Smooth muscle cell (in vitro differentiated cells): ENCODE measurements around the gene EFCAB6. TPM values are rescaled to one million over a fixed set of nuclear protein-coding genes. Genes with fewer than 3 reads are reported as not detected.

Experiments used
- DNase-seq: peaks from one replicate; lab custom pipeline; 2025; ENCODE audit not compliant: unreplicated experiment; lab: John Stamatoyannopoulos, UW
- H2AFZ ChIP-seq: fragments of 200-600 bp; sonication (generic); 2 replicates; pipeline ENCODE4 v1.6.0; 2016; ENCODE audit warnings: antibody characterized with exemption, low read depth, mild to moderate bottlenecking
- H3F3A ChIP-seq: fragments of 200-600 bp; sonication (generic); 2 replicates; pipeline ENCODE4 v1.6.0; 2017; ENCODE audit warnings: antibody characterized with exemption, low read depth
- H3K27ac ChIP-seq: fragments of 200-600 bp; sonication (generic); 2 replicates; pipeline ENCODE4 v1.5.1; 2016; ENCODE audit warnings: low read depth, mild to moderate bottlenecking
- H3K27me3 ChIP-seq: fragments of 200-600 bp; sonication (generic); 2 replicates; pipeline ENCODE4 v1.6.1; 2016; ENCODE audit warnings: low read depth, mild to moderate bottlenecking
- H3K36me3 ChIP-seq: fragments of 200-600 bp; sonication (generic); 2 replicates; pipeline ENCODE4 v1.5.1; 2016; ENCODE audit warnings: low read depth
- H3K4me1 ChIP-seq: fragments of 200-600 bp; sonication (generic); 2 replicates; pipeline ENCODE4 v1.5.1; 2016; ENCODE audit warnings: low read depth
- H3K4me2 ChIP-seq: fragments of 200-600 bp; sonication (generic); 2 replicates; pipeline ENCODE4 v1.6.0; 2016; ENCODE audit warnings: mild to moderate bottlenecking
- H3K4me3 ChIP-seq: fragments of 200-600 bp; sonication (generic); 2 replicates; pipeline ENCODE4 v1.5.1; 2016; ENCODE audit warnings: mild to moderate bottlenecking
- H3K79me2 ChIP-seq: fragments of 200-600 bp; sonication (generic); 2 replicates; pipeline ENCODE4 v1.6.0; 2016; ENCODE audit warnings: low read depth, mild to moderate bottlenecking
- H3K9ac ChIP-seq: fragments of 200-600 bp; sonication (generic); 2 replicates; pipeline ENCODE4 v1.6.0; 2016; ENCODE audit warnings: low read depth
- H3K9me3 ChIP-seq: fragments of 200-600 bp; sonication (generic); replicated peaks from 2 replicates; pipeline ENCODE4 v1.5.1; 2016; ENCODE audit warnings: low read depth
- H4K20me1 ChIP-seq: fragments of 200-600 bp; sonication (generic); 2 replicates; pipeline ENCODE4 v1.6.0; 2016; ENCODE audit warnings: low read depth
- CTCF ChIP-seq: fragments of 200-600 bp; sonication (generic); IDR thresholded peaks from 2 replicates; pipeline ENCODE4 v1.5.1; 2017; ENCODE audit warnings: borderline replicate concordance, mild to moderate bottlenecking, antibody characterized with exemption; ENCODE audit not compliant: insufficient read depth, poor library complexity, severe bottlenecking
- WGBS: methylation state at CpG from one replicate; pipeline ENCODE4 v1.1.7; 2016; ENCODE audit warnings: low lambda C conversion rate; 5-methylcytosine and 5-hydroxymethylcytosine counted together
- polyA plus RNA-seq: library from polyadenylated mRNA; unstranded; fragments of >200 nt; fragmentation: Nextera tagmentation; extraction: Ambion mirVana; gene quantifications from 2 replicates; pipeline ENCODE4 v1.2.1, GENCODE V29; 2016
- total RNA-seq: library from RNA; depleted of rRNA; stranded (reverse); fragments of >200 nt; gene quantifications from 2 replicates; pipeline ENCODE4 v1.2.3, GENCODE V29; 2014

EFCAB6 gene
- total and polyA plus RNA-seq, 2 experiments from 2014 or later = 0.80 to 2.9 TPM

GRCh38 chr22:43555561-43556515 lies 256.3 kb downstream of the EFCAB6 start:
- H3K79me2 ChIP-seq = no peaks in the 10 kb centered on the region
- no peak overlapping the region for H3K4me2 ChIP-seq
- H4K20me1 ChIP-seq = no peaks in the 10 kb centered on the region
- no peaks in the 10 kb centered on the region for H3K36me3 ChIP-seq
- WGBS = 86% methylated on average over 11 of the region's 11 CpGs
- H3K4me3 ChIP-seq = no peak overlapping the region
- DNase-seq = no peak
- no peak overlapping the region for H3K9ac ChIP-seq
- H3K27ac ChIP-seq = no peak overlapping the region
- H3F3A ChIP-seq = no peaks in the 10 kb centered on the region
- no peaks in the 10 kb centered on the region for H3K9me3 ChIP-seq
- no peak overlapping the region for H2AFZ ChIP-seq
- no peaks in the 10 kb centered on the region for H3K27me3 ChIP-seq
- TF ChIP-seq CTCF = no peak
- no peaks in the 10 kb centered on the region for H3K4me1 ChIP-seq

GRCh38 chr22:43554694-43555365 lies 257.3 kb downstream of the EFCAB6 start:
- Histone ChIP-seq H3K27me3 (no peaks in the 10 kb centered on the region), H3K79me2 (no peaks in the 10 kb centered on the region), H3K4me3 (no peak overlapping the region), H2AFZ (no peak overlapping the region), H3F3A (no peaks in the 10 kb centered on the region), H3K9ac (no peak overlapping the region), H3K9me3 (no peaks in the 10 kb centered on the region), H3K36me3 (no peaks in the 10 kb centered on the region), H3K4me1 (no peaks in the 10 kb centered on the region), H3K27ac (no peak overlapping the region), H4K20me1 (no peaks in the 10 kb centered on the region), H3K4me2 (no peak overlapping the region)
- TF ChIP-seq CTCF = no peak
- DNase-seq = no peak
- 95% methylated on average over 17 of the region's 17 CpGs for WGBS

- H3K4me3 ChIP-seq = no peak overlapping the region
- no peak overlapping the region for H2AFZ ChIP-seq
- DNase-seq = no peak
- no peaks in the 10 kb centered on the region for H3K36me3 ChIP-seq
- TF ChIP-seq CTCF = no peak
- H4K20me1 ChIP-seq = no peaks in the 10 kb centered on the region
- H3K4me2 ChIP-seq = no peak overlapping the region
- no peaks in the 10 kb centered on the region for H3F3A ChIP-seq
- H3K79me2 ChIP-seq = no peaks in the 10 kb centered on the region
- WGBS = 83% methylated on average over 6 of the region's 6 CpGs
- no peak overlapping the region for H3K9ac ChIP-seq
- no peaks in the 10 kb centered on the region for H3K9me3 ChIP-seq
- no peak overlapping the region for H3K27ac ChIP-seq
- H3K27me3 ChIP-seq = no peaks in the 10 kb centered on the region
- no peaks in the 10 kb centered on the region for H3K4me1 ChIP-seq
These were observed 257.9 kb downstream of the EFCAB6 start for GRCh38 chr22:43554259-43554636.
